Epithelial cell of esophagus (primary cell): Measurements from ENCODE around the gene MTF2.

Experiments
- DNase-seq: peaks from one replicate; pipeline ENCODE4 v3.0.0; 2010; ENCODE audit warnings: low read depth
- H3K4me3 ChIP-seq: 2 replicates; pipeline ENCODE4 v1.5.1; 2011; ENCODE audit warnings: mild to moderate bottlenecking, low read length, control low read depth
- CTCF ChIP-seq: IDR thresholded peaks from 2 replicates; pipeline ENCODE4 v1.5.1; 2011; ENCODE audit warnings: low read depth, mild to moderate bottlenecking, low read length, control low read depth, inconsistent platforms; ENCODE audit not compliant: insufficient read depth; ENCODE audit errors: missing control alignments

MTF2 gene

GRCh38 chr1:93036672-93037071, 42.4 kb upstream of the MTF2 start:
- H3K4me3 ChIP-seq, result no peak overlapping the region
- DNase-seq, result no peak
- no peak for TF ChIP-seq CTCF

GRCh38 chr1:93042187-93043056, 36.7 kb upstream of the MTF2 start:
- no peak overlapping the region for H3K4me3 ChIP-seq
- DNase-seq, result no peak
- no peak for TF ChIP-seq CTCF

GRCh38 chr1:93043057-93043557, 36.0 kb upstream of the MTF2 start:
- no peak for TF ChIP-seq CTCF
- no peak for DNase-seq
- no peak overlapping the region for H3K4me3 ChIP-seq

GRCh38 chr1:93047618-93048017, 31.5 kb upstream of the MTF2 start:
- DNase-seq, result no peak
- TF ChIP-seq CTCF, result no peak
- H3K4me3 ChIP-seq, result no peak overlapping the region

GRCh38 chr1:93051961-93052360, 27.1 kb upstream of the MTF2 start:
- TF ChIP-seq CTCF, result no peak
- no peak overlapping the region for H3K4me3 ChIP-seq
- DNase-seq, result peak; percentile 10

GRCh38 chr1:93056214-93056613, 22.9 kb upstream of the MTF2 start:
- no peak for TF ChIP-seq CTCF
- no peak overlapping the region for H3K4me3 ChIP-seq
- peak; percentile 49 for DNase-seq

GRCh38 chr1:93056649-93057048, 22.4 kb upstream of the MTF2 start:
- no peak for DNase-seq
- no peak overlapping the region for H3K4me3 ChIP-seq
- TF ChIP-seq CTCF, result no peak
